HCT116 (cell line): Measurements from ENCODE around the gene TECPR1. TPM values are rescaled to one million over a fixed set of nuclear protein-coding genes. Genes with fewer than 3 reads are reported as not detected.

Source experiments
- ATAC-seq: fragments of 200-7000 bp; cut with Tn5 transposase; 2 replicates; pipeline ENCODE4 v1.9.1; 2020; ENCODE audit warnings: mild to moderate bottlenecking, moderate library complexity
- BruUV-seq: library from RNA; stranded (reverse); fragments of 400-500 nt; replicated peaks from 2 replicates; lab custom pipeline; 2021; lab: Mats Ljungman, UMichigan
- CTCF ChIA-PET: fragments of 300-600 bp; sonication (Branson Sonifier 250); formaldehyde crosslinking; loops from one replicate; lab custom pipeline; 2021; ENCODE audit warnings: antibody characterized with exemption; lab: Charles Lee
- POLR2A ChIA-PET: fragments of 300-600, 350-600 bp; sonication (Branson Sonifier 250); formaldehyde crosslinking; loops from one replicate; lab custom pipeline; 2021; ENCODE audit warnings: antibody characterized with exemption; lab: Charles Lee
- RAD21 ChIA-PET, 2 experiments: fragments of 300-600 bp; sonication (Branson Sonifier 250); formaldehyde crosslinking; loops; one replicate each; lab custom pipeline; 2023; ENCODE audit warnings: low total read pairs in 2 of 2; ENCODE audit not compliant: uncharacterized antibody in 2 of 2, unreplicated experiment in 2 of 2, low non-redundant PET in 1 of 2; lab: Charles Lee
- DNase-seq: peaks from one replicate; pipeline ENCODE4 v3.0.0-alpha.2; 2010; ENCODE audit warnings: low read depth, low spot score
- H2AFZ ChIP-seq: fragments of 200-600 bp; shearing (Covaris generic), sonication (generic); 2 replicates; pipeline ENCODE4 v1.6.1; 2017; ENCODE audit warnings: low read depth, mixed run types, mixed read lengths, antibody characterized with exemption, low read length; ENCODE audit not compliant: poor library complexity, severe bottlenecking
- H3K27ac ChIP-seq: 2 replicates; pipeline ENCODE4 v1.5.1; 2012; ENCODE audit warnings: low read depth, low read length
- H3K27me3 ChIP-seq: fragments of 200-600 bp; sonication (generic); 2 replicates; pipeline ENCODE4 v1.6.1; 2016; ENCODE audit warnings: mixed run types, low read length, mixed read lengths; ENCODE audit not compliant: insufficient read depth
- H3K36me3 ChIP-seq, 2 experiments: fragments of 200-500 bp in 1 of 2; fragments of 200-600 bp in 1 of 2; sonication (Bioruptor generic) in 1 of 2; sonication (generic) in 1 of 2; 2 replicates each; pipeline versions ENCODE4 v1.5.1 to v1.6.1; 2014 to 2016; ENCODE audit warnings: low read length in 2 of 2, inconsistent platforms in 1 of 2, mixed read lengths in 1 of 2, mixed run types in 1 of 2; ENCODE audit not compliant: insufficient read depth in 2 of 2, control insufficient read depth in 1 of 2
- H3K4me1 ChIP-seq, 2 experiments: fragments of 200-600 bp in 1 of 2; sonication (generic) in 1 of 2; 2 replicates each; pipeline versions ENCODE4 v1.5.1 to v1.6.1; 2012 to 2017; ENCODE audit warnings: low read length in 2 of 2, inconsistent platforms in 1 of 2, mild to moderate bottlenecking in 1 of 2, mixed read lengths in 1 of 2, mixed run types in 1 of 2, moderate library complexity in 1 of 2; ENCODE audit not compliant: insufficient read depth in 2 of 2, control insufficient read depth in 1 of 2
- H3K4me2 ChIP-seq: fragments of 200-600 bp; sonication (generic); 2 replicates; pipeline ENCODE4 v1.6.1; 2017; ENCODE audit warnings: mixed run types, low read length, mixed read lengths
- H3K4me3 ChIP-seq, 2 experiments: fragments of 200-600 bp in 1 of 2; sonication (generic) in 1 of 2; replicated peaks in 1 of 2; 2 replicates each; pipeline ENCODE4 v1.5.1; 2011 to 2016; ENCODE audit warnings: low read length in 2 of 2, control low read depth in 1 of 2, low read depth in 1 of 2, mild to moderate bottlenecking in 1 of 2, mixed read lengths in 1 of 2, mixed run types in 1 of 2
- H3K79me2 ChIP-seq: fragments of 200-600 bp; sonication (generic); 2 replicates; pipeline ENCODE4 v1.6.1; 2017; ENCODE audit warnings: mild to moderate bottlenecking, mixed run types, low read length, moderate library complexity, mixed read lengths; ENCODE audit not compliant: insufficient read depth
- H3K9ac ChIP-seq: fragments of 200-600 bp; sonication (generic); 2 replicates; pipeline ENCODE4 v1.6.1; 2016; ENCODE audit warnings: low read length, mixed read lengths
- H3K9me2 ChIP-seq: fragments of 200-600 bp; sonication (generic), shearing (Covaris generic); 2 replicates; pipeline ENCODE4 v1.6.1; 2017; ENCODE audit warnings: mixed run types, mild to moderate bottlenecking, moderate library complexity; ENCODE audit not compliant: insufficient read depth
- H3K9me3 ChIP-seq, 2 experiments: fragments of 200-500 bp in 1 of 2; fragments of 200-600 bp in 1 of 2; sonication (Bioruptor generic) in 1 of 2; sonication (generic) in 1 of 2; 2 replicates each; pipeline ENCODE4 v1.6.1; 2014 to 2017; ENCODE audit warnings: low read length in 2 of 2, mixed read lengths in 2 of 2, inconsistent platforms in 1 of 2, low read depth in 1 of 2, mild to moderate bottlenecking in 1 of 2, mixed run types in 1 of 2, moderate library complexity in 1 of 2; ENCODE audit not compliant: control insufficient read depth in 1 of 2, insufficient read depth in 1 of 2
- H4K20me1 ChIP-seq: fragments of 200-600 bp; sonication (generic), shearing (Covaris generic); 2 replicates; pipeline ENCODE4 v1.6.1; 2017; ENCODE audit warnings: mixed run types, mild to moderate bottlenecking, moderate library complexity; ENCODE audit not compliant: insufficient read depth
- ATF3 ChIP-seq: IDR thresholded peaks from 2 replicates; pipeline ENCODE4 v1.6.1; 2012
- CTCF ChIP-seq, 3 experiments: fragments of 200-600 bp in 1 of 3; sonication (generic) in 1 of 3; IDR thresholded peaks in 2 of 3; conservative IDR thresholded peaks in 1 of 3; 2 replicates each; pipeline ENCODE4 v1.5.1; 2012 to 2017; ENCODE audit warnings: low read depth in 2 of 3, low read length in 2 of 3, antibody characterized with exemption in 1 of 3, borderline replicate concordance in 1 of 3, control low read depth in 1 of 3, mild to moderate bottlenecking in 1 of 3, mixed read lengths in 1 of 3, mixed run types in 1 of 3, moderate library complexity in 1 of 3; ENCODE audit not compliant: insufficient read depth in 1 of 3
- ELF1 ChIP-seq: IDR thresholded peaks from 2 replicates; pipeline ENCODE4 v1.6.1; 2012; ENCODE audit warnings: low read depth, borderline replicate concordance
- JUND ChIP-seq: IDR thresholded peaks from 2 replicates; pipeline ENCODE4 v1.6.1; 2012
- POLR2AphosphoS5 ChIP-seq: IDR thresholded peaks from 2 replicates; pipeline ENCODE4 v1.6.1; 2011; ENCODE audit warnings: mild to moderate bottlenecking, low read depth, low read length, moderate library complexity
- RAD21 ChIP-seq: IDR thresholded peaks from 2 replicates; pipeline ENCODE4 v1.6.1; 2012; ENCODE audit warnings: low read depth, mild to moderate bottlenecking
- REST ChIP-seq: IDR thresholded peaks from 2 replicates; pipeline ENCODE4 v1.6.1; 2012; ENCODE audit warnings: low read depth
- intact Hi-C: fragments of 100-400 bp; cut with micrococcal nuclease; formaldehyde crosslinking; loops from 2 replicates; pipeline ENCODE4 v1.10.0; 2022
- total RNA-seq: library from RNA; stranded (reverse); gene quantifications from one replicate; pipeline ENCODE4 v1.2.1, GENCODE V29; 2021; ENCODE audit not compliant: unreplicated experiment

TECPR1 gene
- total RNA-seq, 1 experiment from 2014 or later, result 19.9 TPM

GRCh38 chr7:98167653-98168052 lies 84.4 kb downstream of the TECPR1 start:
- Histone ChIP-seq H3K4me2 (no peak overlapping the region), H3K9me2 (no peaks in the 10 kb centered on the region), H3K4me3 (no peak overlapping the region), H3K4me1 (peaks cover 0 to 2% of the 10 kb centered on the region in 2 experiments; a peak in 1 of 4 replicates), H3K27ac (no peak overlapping the region), H3K79me2 (peaks cover 4% of the 10 kb centered on the region; the same call in 1 of the 2 replicates), H4K20me1 (no peaks in the 10 kb centered on the region), H3K27me3 (no peaks in the 10 kb centered on the region), H3K9ac (no peak overlapping the region), H3K36me3 (no peaks in the 10 kb centered on the region), H2AFZ (no peak overlapping the region), H3K9me3 (no peaks in the 10 kb centered on the region)
- TF ChIP-seq CTCF (IDR thresholded peaks at IDR 0.05 in 2 of 3, conservative IDR thresholded peaks at IDR 0.05 in 1 of 3; ENCODE audit: borderline replicate concordance in 1 of 3, insufficient read depth in 1 of 3, low read depth in 2 of 3, low read length in 2 of 3) (no peak), ELF1 (no peak), POLR2AphosphoS5 (no peak), JUND (no peak), REST (no peak), ATF3 (no peak), RAD21 (no peak)
- BruUV-seq, result no TSS peak
- ChIA-PET POLR2A (interaction anchor here (1.0 to 1.3 kb wide), 2 partner anchors 146 to 194 kb away, joined by 3 to 7 read pairs; no protein-coding TSS in a partner anchor), RAD21 (interaction anchor here in 1 of 2 experiments (2.0 kb wide), 1 partner anchor 146 kb away, joined by 19 read pairs; no protein-coding TSS in a partner anchor), CTCF (interaction anchor here (1.4 to 7.0 kb wide), 7 partner anchors 57 to 295 kb away, joined by 3 to 221 read pairs (median 9); partner anchors contain the start of genes ASNS and LMTK2)
- DNase-seq (no peak), ATAC-seq (no peak)
- intact Hi-C loops, result loop anchor here (1.0 to 10.0 kb wide), 4 partner anchors 61 to 1063 kb away; partner anchors contain the start of genes ASNS and LMTK2
